NCI-H2081 treated with DMSO at 0.1 percent for 48 hours (cell line): Measurements from ENCODE around the gene PPIA.
"Not testable (repeated sequence)": the region's sequence is repeated elsewhere in the genome, so short reads cannot be mapped to it uniquely, and the experiment has no call there.

ENCODE experiments used
- DNase-seq: peaks from one replicate; lab custom pipeline; 2025; lab: John Stamatoyannopoulos, UW

PPIA gene

DNA sequence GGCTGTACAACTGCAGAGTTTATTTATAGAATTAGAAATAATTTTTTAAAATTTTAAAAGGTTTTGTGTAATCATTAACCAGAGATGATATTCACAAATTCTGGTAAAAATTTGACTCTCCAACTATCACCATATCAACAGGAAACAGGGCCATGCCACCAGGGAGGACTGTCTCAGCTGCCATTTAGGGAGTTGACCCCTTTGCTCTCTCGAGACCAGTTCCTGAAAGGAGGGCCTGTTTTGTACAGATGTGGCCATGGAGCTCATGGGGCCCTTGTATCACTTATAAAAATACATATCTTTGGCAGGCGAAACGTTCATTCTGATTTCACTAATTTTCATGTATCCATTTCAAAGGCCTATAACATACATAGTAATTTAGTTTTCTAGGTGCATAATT lies 31.1 kb downstream of the PPIA start:
- DNase-seq, result no peak

DNA sequence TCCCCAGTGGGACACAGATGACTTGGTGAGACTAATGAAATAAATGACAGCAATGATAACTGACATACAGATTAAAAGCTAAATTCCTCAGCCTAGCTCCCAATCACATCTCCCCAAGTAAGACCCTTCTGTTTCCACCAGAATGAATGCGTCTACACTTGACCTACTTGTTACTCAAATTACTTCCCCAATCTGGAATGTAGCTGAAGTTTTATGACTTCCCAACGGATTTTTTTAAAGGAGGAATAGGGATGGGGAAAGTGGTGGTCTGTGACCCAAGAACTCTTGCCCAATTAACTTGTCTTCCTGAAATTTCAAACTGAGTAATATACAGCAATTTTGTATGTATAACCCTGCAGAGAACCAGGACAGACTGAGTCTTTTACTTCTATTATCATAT lies 42.3 kb downstream of the PPIA start:
- DNase-seq, result no peak

DNA sequence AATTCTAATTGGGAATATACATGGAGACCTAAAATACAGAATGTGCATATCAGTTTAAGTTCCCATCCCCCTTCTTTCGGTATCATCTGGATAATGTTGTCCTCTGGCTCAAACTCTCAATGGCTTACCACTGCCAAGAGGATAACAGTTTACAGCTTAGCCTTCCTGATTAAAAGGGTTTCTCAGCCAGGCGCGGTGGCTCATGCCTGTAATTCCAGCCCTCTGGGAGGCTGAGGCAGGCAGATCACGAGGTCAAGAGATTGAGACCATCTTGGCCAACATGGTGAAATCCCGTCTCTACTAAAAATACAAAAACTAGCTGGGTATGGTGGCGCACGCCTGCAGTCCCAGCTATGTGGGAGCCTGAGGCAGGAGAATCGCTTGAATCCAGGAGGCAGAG lies 46.2 kb downstream of the PPIA start:
- DNase-seq, result not testable (repeated sequence)

DNA sequence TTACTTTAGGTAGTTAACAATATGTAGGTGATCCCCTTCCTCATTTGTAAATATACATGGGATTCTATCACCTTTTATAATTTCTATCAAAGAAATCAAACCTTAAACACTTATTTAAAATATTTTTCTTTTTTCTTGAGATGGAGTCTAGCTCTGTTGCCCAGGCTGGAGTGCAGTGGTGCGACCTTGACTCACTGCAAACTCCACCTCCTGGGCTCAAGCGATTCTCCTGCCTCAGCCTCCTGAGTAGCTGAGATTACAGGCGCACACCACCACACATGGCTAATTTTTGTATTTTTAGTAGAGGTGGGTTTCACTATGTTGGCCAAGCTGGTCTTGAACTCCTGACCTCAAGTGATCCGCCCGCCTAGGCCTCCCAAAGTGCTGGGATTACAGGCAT lies 47.0 kb downstream of the PPIA start:
- DNase-seq, result not testable (repeated sequence)

DNA sequence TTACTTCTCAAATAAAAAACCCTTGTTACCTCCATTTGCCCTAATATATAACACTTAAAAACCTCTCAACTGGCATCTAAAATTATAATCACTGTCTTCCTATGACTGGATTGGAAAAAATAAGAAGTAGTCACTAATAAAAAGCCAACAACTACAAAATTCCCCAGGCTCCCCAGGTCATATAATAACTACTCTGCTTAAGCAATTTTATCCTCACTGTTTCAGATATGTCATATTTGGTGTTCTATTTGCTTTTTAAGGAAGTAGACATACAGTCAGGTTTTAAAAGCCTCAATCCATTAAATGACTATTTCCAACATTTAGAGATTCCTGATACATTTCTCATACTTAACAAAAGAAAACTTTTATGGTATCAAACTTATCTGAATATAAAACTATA lies 49.0 kb downstream of the PPIA start:
- no peak for DNase-seq

DNA sequence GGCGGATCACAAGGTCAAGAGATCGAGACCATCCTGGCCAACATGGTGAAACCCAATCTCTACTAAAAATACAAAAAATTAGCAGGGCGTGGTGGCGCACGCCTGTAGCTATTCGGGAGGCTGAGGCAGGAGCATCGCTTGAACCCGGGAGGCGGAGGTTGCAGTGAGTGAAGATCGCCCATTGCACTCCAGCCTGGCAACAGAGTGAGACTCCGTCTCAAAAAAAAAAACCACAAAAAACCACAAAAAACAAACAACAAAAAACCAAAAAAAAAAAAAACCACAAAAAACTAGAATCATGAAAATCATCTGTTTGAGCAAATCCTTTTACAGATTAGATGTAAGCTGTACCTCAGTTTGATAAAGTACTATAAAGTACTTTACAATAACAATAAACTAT lies 49.9 kb downstream of the PPIA start:
- not testable (repeated sequence) for DNase-seq

DNA sequence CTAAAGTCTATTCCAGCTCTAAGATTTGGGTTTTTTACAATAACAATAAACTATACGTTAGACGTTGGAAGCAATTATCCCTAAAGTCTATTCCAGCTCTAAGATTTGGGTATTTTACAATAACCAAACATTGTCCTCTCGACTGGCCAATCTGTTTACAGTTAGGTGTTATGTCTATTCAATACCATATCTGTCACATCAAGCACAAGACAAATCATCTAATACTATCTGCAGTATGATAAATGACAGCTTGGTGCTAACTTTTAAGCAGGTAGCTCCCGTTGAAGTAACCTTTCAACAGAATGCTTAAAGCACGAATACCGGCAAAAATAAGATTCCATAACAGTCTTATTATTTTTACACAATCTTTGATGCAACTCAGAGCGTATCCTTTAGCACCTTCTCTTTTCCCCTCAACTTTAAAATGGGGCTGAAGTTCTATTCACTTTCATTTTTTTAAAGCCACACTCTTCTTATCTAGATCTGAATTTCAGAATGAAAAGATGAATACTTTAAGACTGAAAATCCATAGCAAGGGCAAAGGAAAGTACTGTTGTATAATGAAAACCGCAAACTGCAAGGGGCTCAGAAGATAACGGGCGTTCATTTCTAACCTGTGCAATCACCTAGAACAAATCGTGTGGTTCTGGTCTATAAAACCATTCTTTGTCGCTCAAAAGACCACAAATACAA lies 50.5 kb downstream of the PPIA start:
- no peak for DNase-seq

DNA sequence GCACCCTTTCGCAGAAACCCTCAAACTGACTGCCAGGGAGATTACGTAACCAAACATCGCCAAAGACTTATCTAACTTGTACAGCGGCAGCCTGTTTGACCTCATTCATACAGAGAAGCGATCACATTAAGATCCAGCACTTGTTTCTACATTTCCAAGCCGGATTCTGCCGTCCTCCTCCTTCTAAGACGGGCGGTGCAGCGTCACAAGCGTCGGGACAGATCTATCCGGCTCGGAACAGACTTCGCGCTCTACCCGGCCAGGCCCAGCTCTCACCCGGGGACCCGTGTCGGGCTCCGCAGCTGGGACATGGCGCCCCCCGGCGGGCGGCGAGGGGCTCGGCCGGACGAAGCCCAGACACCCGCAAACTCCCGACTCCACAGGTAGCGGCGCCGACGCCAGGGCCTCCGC lies 51.0 kb downstream of the PPIA start:
- no peak for DNase-seq

GRCh38 chr7:44847920-44848634 lies 51.6 kb downstream of the PPIA start, which contains the start of gene H2AZ2:
TSS of gene H2AZ2 (minus strand) at chr7:44848087. CDS start at chr7:44847971, 116 bp downstream.
- peak; percentile 99 for DNase-seq

GRCh38 chr7:44849259-44849884 lies 52.9 kb downstream of the PPIA start:
- no peak for DNase-seq

- no peak for DNase-seq
These were observed 53.5 kb downstream of the PPIA start for GRCh38 chr7:44849885-44850544.

DNA sequence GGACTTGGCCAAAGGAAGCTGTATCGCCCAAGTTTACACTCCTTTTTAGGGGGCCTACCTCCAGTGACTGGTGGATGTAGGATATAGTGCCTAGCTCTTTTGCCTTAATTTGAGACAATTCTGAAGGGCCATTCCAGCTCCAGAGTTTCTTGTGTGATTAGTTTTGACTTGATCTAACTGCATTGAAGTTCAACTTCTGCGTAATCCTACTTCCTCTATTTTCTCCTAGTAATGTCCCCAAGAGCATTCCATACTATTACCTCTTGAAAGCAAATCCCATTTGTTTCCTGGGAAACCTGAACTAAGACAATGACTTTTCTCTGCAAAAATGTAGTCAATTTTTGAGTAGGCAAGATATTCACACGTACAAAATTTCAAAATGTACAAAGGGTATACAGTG lies 56.1 kb downstream of the PPIA start:
- DNase-seq, result no peak
